PC-3 (cell line): ENCODE data around the gene XIRP1.

Source experiments
- CTCF ChIP-seq: fragments of 300-600 bp; sonication (generic); conservative IDR thresholded peaks from 2 replicates; pipeline ENCODE4 v1.5.1; 2017; ENCODE audit warnings: antibody characterized with exemption, low read depth, mild to moderate bottlenecking, low read length
- EZH2phosphoT487 ChIP-seq: fragments of 300-600 bp; sonication (generic); IDR thresholded peaks from 2 replicates; pipeline ENCODE4 v1.6.1; 2018; ENCODE audit warnings: mild to moderate bottlenecking, antibody characterized with exemption, low read length, borderline replicate concordance

GRCh38 chr3:39205919-39206516, 13.6 kb upstream of the XIRP1 start:
- no peak for TF ChIP-seq CTCF
- no peak for TF ChIP-seq EZH2phosphoT487
